CD4-positive, alpha-beta T cell (primary cell): ENCODE results near the gene SRC. TPM values are rescaled to one million over a fixed set of nuclear protein-coding genes. Genes with fewer than 3 reads are reported as not detected.

Experiments used
- ATAC-seq: fragments of 200-7000 bp; cut with Tn5 transposase; one replicate; pipeline ENCODE4 v1.10.0; 2022; ENCODE audit warnings: mild to moderate bottlenecking; ENCODE audit not compliant: poor library complexity
- CTCF ChIA-PET: fragments of 350-600 bp; sonication (Branson Sonifier 250); formaldehyde crosslinking; loops from one replicate; lab custom pipeline; 2021; ENCODE audit warnings: antibody characterized with exemption, inconsistent platforms; lab: Charles Lee
- POLR2A ChIA-PET: fragments of 350-600 bp; sonication (Branson Sonifier 250); formaldehyde crosslinking; loops from one replicate; lab custom pipeline; 2021; ENCODE audit warnings: antibody characterized with exemption, inconsistent platforms; lab: Charles Lee
- DNase-seq, 14 experiments: peaks; one replicate each; pipeline ENCODE4 v3.0.0-alpha.2; 2013 to 2020; ENCODE audit warnings: mixed read lengths in 2 of 14
- H3K27ac ChIP-seq, 2 donors: one replicate each; pipeline versions ENCODE4 v1.5.1 to v1.7.0; 2013; ENCODE audit warnings: low read length in 2 of 2, low read depth in 1 of 2, mild to moderate bottlenecking in 1 of 2
- H3K27me3 ChIP-seq, 2 experiments: 1 replicate in 1 of 2; 2 replicates in 1 of 2; pipeline versions ENCODE4 v1.6.1 to v1.7.0; 2013; ENCODE audit warnings: low read length in 2 of 2, control low read depth in 1 of 2, mild to moderate bottlenecking in 1 of 2, moderate library complexity in 1 of 2; ENCODE audit not compliant: insufficient read depth in 2 of 2, control insufficient read depth in 1 of 2
- H3K36me3 ChIP-seq: one replicate; pipeline ENCODE4 v1.6.1; 2013; ENCODE audit warnings: low read length, control low read depth; ENCODE audit not compliant: insufficient read depth
- H3K4me1 ChIP-seq: one replicate; pipeline ENCODE4 v1.6.1; 2013; ENCODE audit warnings: low read length, control low read depth; ENCODE audit not compliant: insufficient read depth
- H3K4me3 ChIP-seq: one replicate; pipeline ENCODE4 v1.5.1; 2013; ENCODE audit warnings: mild to moderate bottlenecking, low read length, moderate library complexity
- H3K9me3 ChIP-seq, 2 experiments: 1 replicate in 1 of 2; 2 replicates in 1 of 2; pipeline versions ENCODE4 v1.6.1 to v1.7.0; 2013; ENCODE audit warnings: low read length in 2 of 2, mild to moderate bottlenecking in 2 of 2, control low read depth in 1 of 2, moderate library complexity in 1 of 2; ENCODE audit not compliant: control insufficient read depth in 1 of 2, insufficient read depth in 1 of 2
- H3K27ac Mint-ChIP-seq: one replicate; pipeline ENCODE4 v1.8.0; 2020; ENCODE audit warnings: mixed read lengths
- H3K27me3 Mint-ChIP-seq: one replicate; pipeline ENCODE4 v1.8.0; 2021; ENCODE audit warnings: mixed read lengths
- H3K36me3 Mint-ChIP-seq: one replicate; pipeline ENCODE4 v1.8.0; 2021; ENCODE audit warnings: low read depth, mixed read lengths
- H3K4me1 Mint-ChIP-seq: one replicate; pipeline ENCODE4 v1.8.0; 2021; ENCODE audit warnings: low read depth, mixed read lengths
- H3K4me3 Mint-ChIP-seq: one replicate; pipeline ENCODE4 v1.8.0; 2020; ENCODE audit warnings: mild to moderate bottlenecking, mixed read lengths
- H3K9me3 Mint-ChIP-seq: one replicate; pipeline ENCODE4 v1.8.0; 2020; ENCODE audit warnings: mixed read lengths
- CTCF ChIP-seq: fragments of 200-600 bp; IDR thresholded peaks from one replicate; pipeline ENCODE4 v1.8.0; 2022; ENCODE audit warnings: antibody characterized with exemption, mild to moderate bottlenecking
- intact Hi-C, 2 experiments: fragments of 100-400 bp; cut with DNase I in 1 of 2; cut with micrococcal nuclease in 1 of 2; formaldehyde crosslinking; loops; one replicate each; pipeline versions ENCODE4 v1.15.1 to v1.9.0; 2023 to 2025; cut with DNase I, micrococcal nuclease
- total RNA-seq, 174 experiments: library from RNA in 2 of 174; stranded (reverse) in 2 of 174; gene quantifications; one replicate each; pipeline ENCODE4 v1.2.3 and lab custom pipeline; 2021 to 2026

SRC gene
- total RNA-seq, 2 experiments from 2014 or later: 2.5 to 3.1 TPM

DNA sequence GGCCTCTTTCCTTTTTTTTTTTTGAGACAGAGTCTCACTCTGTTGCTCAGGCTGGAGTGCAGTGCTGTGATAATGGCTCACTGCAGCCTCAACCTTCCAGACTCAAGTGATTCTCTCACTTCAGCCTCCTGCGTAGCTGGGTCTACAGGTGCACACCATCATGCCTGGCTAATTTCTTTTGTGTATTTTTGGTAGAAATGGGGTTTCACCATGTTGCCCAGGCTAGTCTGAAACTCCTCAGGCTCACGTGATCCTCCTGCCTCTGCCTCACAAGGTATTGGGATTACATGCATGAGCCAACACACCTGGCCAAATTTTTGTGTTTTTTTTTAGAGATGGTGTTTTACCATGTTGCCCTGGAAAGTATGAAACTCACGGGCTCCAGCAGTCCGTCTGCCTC lies 29.3 kb downstream of the SRC start:
- H3K27me3 Mint-ChIP-seq: no peaks in the 10 kb centered on the region
- intact Hi-C loops: no loop called here
- no peak for TF ChIP-seq CTCF

DNA sequence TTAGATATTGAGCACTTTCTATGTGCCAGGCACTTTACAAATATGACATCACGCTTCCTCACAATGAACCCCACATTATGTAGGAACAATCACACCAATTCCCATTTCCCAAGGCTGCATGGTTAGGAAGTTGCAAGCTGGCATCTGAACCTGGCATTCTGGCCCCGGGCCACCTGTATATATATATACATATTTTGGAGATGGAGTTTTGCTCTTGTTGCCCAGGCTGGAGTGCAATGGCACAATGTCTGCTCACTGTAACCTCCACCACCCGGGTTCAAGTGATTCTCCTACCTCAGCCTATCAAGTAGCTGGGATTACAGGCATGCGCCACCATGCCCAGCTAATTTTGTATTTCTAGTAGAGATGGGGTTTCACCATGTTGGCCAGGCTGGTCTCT lies 30.4 kb downstream of the SRC start:
- ATAC-seq: no peak

More for the DNA sequence above, 29.3 kb downstream of the SRC start:
- ChIA-PET CTCF (no interaction called here), POLR2A (no interaction called here)
- Mint-ChIP-seq H3K36me3 (no peaks in the 10 kb centered on the region), H3K4me3 (no peak overlapping the region), H3K9me3 (no peaks in the 10 kb centered on the region), H3K27ac (no peak overlapping the region), H3K4me1 (no peaks in the 10 kb centered on the region)
- Histone ChIP-seq H3K27me3 (no peaks in the 10 kb centered on the region), H3K4me1 (peaks cover 6% of the 10 kb centered on the region), H3K9me3 (no peaks in the 10 kb centered on the region), H3K4me3 (no peak overlapping the region), H3K36me3 (no peaks in the 10 kb centered on the region), H3K27ac (no peak overlapping the region)
- ATAC-seq: no peak
- DNase-seq: no peak

DNA sequence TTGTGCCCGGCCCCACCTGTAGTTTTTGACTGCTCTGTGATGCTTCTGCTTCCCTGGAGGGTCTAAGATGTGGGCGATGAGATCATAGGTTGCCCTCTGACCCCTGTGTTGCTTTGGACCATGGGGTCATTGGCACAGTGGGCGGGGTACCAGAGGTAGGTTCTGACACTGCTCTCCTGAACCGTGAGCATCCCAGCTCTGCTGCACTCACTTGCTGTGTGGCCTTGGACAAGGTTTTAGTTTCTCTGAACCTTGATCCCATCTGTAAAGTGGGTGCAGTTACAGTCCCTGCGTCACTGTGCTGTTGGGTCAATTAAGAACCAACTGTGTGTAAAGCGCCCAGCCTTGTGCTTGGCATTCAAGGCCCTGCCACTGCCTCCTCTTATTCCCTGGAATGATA lies 30.9 kb downstream of the SRC start:
- no peak overlapping the region for H3K27ac ChIP-seq
- no peaks in the 10 kb centered on the region for H3K9me3 ChIP-seq
- Mint-ChIP-seq H3K27me3 (no peaks in the 10 kb centered on the region), H3K4me3 (no peak overlapping the region), H3K4me1 (no peaks in the 10 kb centered on the region), H3K36me3 (no peaks in the 10 kb centered on the region), H3K27ac (no peak overlapping the region), H3K9me3 (no peaks in the 10 kb centered on the region)
- POLR2A ChIA-PET: no interaction called here
- ATAC-seq: no peak
- H3K36me3 ChIP-seq: no peaks in the 10 kb centered on the region
- no peak for DNase-seq
- H3K4me1 ChIP-seq: peaks cover 6% of the 10 kb centered on the region
- no peaks in the 10 kb centered on the region for H3K27me3 ChIP-seq
- TF ChIP-seq CTCF: no peak
- intact Hi-C loops: no loop called here
- H3K4me3 ChIP-seq: no peak overlapping the region
- CTCF ChIA-PET: no interaction called here

More for the DNA sequence above, 30.4 kb downstream of the SRC start:
- no peaks in the 10 kb centered on the region for H3K27me3 Mint-ChIP-seq
- no peaks in the 10 kb centered on the region for H3K36me3 Mint-ChIP-seq
- Histone ChIP-seq H3K9me3 (no peaks in the 10 kb centered on the region), H3K4me1 (peaks cover 6% of the 10 kb centered on the region), H3K27ac (no peak overlapping the region), H3K27me3 (no peaks in the 10 kb centered on the region), H3K4me3 (no peak overlapping the region), H3K36me3 (no peaks in the 10 kb centered on the region)
- intact Hi-C loops: no loop called here
- no peak for DNase-seq
- no peak for TF ChIP-seq CTCF
- no peak overlapping the region for H3K27ac Mint-ChIP-seq
- H3K9me3 Mint-ChIP-seq: no peaks in the 10 kb centered on the region
- ChIA-PET POLR2A (no interaction called here), CTCF (no interaction called here)
- H3K4me1 Mint-ChIP-seq: no peaks in the 10 kb centered on the region
- no peak overlapping the region for H3K4me3 Mint-ChIP-seq
